ENCODE results near the gene NKPD1.

NKPD1 gene

DNA sequence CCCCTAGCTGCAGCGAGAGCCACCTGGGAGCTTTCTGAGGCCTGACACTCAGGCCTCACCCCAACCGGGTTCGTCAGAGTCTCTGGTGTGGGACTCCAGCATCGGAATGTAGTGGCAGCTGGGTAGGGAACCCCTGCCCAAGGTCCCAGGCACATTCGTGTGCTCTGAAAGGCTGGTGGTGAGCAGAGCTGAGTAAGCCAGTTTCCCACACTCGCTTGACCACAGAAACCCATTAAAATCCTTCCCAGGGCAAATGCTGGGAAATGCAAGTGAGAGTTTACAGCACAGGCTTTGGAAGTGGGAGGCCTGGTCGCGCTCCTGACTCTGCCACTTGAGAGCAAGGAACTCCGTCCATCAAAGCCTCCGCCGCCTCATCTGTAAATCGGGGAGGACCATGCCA lies 13.0 kb upstream of the NKPD1 start:
- DNase-seq = no peak

DNA sequence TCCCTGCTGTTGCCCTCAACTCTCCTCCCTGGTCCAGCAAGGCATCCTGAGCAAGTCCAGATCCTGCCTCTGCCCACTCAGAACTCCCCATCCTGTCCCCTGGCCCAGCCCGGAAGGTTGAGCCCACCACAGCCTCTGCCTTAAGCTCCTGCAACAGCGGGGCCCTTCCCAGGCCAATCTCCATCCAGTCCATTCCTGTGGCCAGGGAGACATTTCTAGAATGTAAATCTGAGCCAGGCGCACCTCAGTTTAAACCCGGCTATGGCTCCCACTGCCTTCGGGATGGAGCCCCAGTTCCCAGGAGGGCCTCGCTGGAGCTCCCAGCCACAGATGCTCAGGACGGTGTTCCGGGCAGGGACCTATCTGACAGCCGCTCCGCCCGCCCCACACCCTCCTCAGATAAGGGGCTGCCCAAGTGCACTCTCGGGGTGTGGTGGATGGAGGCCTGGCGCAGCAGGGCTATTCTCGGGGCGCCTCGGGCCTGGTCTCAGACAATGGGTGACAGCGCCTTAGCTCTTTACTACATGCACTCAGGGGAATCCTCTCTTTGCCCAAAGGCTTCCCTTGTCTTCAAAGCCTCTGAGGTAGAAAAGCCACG lies 11.9 kb upstream of the NKPD1 start:
- DNase-seq = no peak

DNA sequence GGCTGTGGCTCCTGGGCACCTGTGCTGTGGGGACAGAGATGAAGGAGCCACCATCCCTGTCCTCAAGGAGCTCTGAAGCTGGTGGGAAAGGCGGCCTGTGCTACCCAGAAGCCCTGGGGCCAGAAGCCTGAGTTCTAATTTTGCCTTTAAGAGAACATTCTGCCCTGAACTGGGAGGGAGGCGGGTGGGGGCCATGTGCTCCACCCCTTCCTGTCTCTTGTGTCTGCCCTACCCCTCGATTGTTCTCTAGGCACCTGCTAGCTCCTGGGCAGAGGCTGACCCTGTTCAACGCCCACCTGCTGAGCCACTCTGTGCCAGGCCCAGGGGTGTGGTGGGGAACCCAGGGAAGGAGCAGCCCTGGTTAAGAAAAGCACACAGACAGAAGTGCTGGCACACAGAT lies 11.4 kb upstream of the NKPD1 start:
- peak; percentile 24 for DNase-seq

DNA sequence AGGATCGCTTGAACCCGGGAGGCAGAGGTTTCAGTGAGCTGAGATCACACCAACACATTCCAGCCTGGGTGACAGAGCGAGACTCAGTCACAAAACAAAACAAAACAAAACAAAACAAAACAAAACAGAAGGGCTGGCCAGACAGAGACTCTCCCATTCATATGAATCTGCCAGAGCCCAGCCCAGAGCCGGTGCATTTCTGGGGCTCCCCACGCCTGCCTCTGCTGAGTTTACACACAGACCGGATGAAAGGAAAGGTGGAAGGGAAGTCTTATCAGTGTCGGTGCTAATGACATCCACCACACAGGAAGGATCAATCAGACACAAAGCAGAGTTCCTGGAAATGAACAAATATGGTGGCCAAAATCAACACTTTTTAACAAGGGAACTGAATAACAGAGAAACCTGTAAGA lies 10.4 kb upstream of the NKPD1 start:
- peak; percentile 61 for DNase-seq

DNA sequence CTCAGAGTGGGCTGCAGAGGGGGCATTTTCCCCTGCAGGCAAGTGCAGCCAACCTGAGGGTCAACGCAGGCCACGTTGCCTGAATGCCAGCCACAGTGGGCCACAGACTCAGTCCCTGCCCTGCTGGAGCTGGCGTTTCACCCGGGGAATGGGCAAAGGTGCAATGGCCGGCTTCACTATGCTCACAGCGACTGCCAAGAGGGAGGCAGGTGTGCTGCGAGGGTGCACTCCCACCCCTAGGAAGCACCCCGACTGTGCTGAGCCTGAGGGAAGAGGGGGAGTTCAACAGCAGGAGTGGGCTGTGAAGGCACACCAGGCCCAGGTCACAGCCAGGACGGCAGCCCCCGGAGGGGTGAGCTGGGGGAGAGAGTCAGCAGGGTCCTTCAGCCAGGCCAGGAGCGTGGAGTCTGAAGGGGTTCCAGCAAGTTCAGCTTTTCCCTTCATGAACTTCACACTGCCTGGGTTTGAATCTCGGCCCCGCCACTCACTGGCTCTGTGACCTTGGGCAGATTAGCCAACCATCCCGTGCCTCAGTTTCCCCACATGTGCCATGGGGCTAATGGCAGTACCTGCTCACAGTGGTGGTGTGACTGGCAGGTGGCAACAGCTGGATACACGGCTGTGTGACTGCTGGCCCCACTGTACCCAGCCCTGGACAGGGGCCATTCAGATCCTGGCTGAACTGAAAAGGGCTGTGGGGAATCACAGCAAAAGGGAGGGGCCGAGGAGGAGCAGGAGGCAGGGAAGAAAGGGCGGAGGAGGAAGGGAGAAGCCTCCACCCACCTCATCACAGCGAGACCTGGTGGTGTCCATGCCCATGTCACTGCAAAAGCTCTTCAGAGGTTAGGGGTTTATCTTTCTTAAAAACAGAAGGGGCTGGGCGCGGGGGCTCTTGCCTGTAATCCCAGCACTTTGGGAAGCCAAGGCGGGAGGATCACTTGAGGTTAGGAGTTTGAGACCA lies 9.6 kb upstream of the NKPD1 start:
- no peak for DNase-seq

DNA sequence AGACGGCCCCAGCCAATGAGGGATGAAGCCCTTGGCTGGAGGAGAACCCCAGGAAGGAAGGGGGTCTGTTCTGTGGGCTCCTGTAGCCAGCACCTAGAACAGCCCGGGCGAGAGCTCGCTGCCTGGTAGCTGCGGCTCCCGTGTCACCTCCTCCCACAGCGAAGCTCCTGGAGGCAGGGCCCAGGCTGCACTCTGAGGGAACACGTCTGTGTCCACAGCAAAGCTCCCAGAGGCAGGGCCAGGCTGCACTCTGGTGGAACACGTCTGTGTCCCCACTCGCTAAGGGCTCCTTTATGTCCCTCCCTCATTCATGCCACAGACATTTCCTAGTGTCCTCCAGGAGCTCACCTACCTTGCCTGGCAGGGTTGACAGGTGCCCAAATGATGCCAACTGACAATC lies 8.8 kb upstream of the NKPD1 start:
- no peak for DNase-seq

DNA sequence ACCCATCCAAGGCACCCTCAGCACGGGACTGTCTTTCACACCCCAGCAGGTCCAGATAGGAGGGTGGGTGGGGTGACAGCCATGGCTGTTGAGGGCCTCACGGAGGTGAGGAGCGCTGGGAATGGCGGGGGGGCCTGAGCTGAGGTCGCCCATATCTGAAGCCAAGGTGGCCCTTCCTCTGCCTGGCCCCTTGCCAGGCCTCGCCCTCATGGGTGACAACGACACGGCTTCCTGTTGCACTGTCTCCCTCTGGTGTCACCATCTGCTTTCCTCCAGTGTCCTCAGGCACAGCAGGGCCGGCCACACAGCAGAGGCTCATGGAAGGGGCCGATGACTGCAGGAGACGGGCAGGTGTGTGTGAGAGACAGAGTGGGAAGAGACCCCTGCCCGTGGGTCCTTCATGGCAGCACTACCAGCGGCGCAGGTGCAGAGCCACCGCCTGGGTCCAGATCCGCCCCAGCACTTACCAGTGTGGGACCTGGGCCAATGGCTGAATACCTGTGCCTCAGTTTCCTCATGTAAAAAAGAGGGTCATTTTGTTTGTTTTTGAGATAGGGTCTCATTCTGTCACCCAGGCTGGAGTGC lies 8.1 kb upstream of the NKPD1 start:
- no peak for DNase-seq

DNA sequence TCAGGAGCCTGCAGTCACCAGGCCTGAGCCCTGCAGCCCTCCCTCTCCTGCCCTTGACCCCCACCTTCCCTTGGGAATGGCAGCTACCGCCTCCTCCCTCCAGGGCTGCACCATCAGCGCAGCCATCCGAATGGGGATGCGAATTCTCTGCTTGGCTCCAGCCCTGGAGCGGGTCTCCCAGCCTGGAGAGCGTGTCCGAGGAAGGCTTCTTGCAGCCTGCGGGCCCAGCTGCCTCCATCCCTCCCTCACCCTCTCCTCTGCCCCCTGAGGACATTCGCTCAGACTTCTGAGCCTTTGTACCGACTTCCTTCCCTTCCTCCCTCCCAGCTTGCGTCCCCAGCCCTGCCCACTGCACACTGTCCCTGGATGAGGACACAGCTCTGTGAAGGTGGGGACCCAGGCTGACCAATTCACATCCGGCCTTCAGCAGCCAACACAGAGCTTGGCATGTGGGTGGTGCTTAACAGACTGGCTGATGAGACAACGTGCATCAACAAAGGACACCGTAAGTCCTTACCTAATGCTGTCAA lies 6.0 kb upstream of the NKPD1 start:
- DNase-seq = no peak

DNA sequence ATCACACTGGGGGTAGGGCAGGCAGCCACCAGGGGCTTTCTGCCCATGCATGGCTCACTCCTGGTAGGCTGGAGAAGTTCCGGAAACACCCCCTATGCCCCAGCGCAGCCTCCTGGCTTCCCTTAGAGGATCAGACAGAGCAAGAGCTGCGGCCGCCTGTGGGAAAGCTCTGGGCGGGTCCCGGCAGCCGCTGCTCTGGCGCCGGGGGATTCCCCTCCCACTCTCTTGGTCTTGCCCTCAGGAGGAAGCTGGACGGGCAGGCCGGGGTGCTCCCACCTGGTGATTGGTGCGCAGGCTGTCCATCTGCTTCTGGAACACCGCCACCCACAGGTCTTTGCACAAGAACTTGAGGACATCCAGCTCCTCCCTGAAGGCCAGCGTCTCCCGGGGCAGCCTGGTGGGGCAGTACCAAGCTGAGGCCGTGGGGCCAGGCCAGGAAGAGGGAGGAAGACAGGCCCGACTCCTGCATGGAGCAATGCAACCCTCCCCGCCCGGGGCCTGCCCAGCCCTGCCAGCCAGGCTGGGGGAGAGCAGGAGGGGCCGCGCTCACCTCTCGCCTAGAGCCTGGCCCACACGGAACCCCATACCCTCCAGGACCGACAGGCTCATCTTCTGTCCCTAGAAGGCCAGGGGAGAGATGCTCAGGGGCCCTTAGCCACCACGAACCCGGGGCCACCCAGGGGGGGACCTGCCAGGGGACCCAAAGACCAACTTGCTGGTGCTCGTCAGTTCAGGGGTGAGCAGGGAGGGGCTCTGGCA lies 4.0 kb upstream of the NKPD1 start:
- DNase-seq = peak; percentile 57

DNA sequence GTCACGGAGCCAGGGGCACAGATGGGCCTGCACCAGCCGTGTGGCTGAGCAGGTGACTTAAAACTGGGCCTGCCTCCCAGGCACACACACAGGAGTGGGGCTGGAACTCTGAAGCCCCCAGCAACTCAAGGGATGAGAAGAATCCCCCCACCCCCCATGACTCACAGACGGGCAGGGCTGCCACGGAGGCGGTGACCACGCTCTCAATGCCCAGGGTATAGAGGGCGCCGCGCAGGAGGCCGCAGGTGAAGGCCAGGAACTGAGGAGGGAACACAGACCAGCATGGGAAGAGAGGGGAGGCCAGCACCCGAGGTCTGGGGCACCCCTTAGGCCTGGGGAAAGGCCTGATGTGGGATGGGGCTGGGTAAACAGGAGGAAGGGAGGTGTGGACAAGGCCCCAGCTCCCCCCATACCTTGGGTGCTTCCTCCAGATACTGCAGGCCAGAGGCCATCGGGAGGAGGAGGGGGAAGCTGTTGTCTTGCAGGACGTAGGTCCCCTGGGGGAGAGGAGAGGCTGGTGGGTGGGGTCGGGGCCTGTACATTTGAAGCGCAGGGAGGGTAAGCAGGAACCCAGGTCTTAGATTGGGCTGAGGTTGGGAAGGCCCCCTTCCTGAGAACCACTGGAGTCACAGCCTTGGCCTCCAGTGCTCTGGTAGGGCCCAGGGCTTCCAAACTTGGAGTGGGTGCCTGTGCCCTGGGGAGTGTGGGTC lies 3.1 kb upstream of the NKPD1 start:
- no peak for DNase-seq

DNA sequence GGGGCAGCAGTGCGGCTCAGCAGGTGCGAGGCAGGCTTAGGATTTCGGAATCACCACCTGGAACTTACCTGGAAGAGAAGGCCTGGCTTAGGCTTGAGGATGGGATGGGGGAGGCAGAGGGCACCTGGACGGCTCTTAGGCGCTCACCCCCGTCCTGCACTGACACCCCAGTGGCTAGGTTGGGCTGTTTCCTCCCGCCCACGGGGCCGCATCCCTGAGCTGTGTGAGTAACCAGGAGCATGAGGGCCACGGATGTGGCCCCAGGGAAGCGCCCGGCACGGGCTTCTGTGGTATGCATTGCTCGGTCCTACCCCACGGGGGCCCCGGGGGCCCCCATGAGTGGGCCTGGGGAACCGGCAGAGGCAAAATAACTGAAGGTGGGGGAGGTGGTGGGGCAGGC lies 2.4 kb upstream of the NKPD1 start:
- no peak for DNase-seq

DNA sequence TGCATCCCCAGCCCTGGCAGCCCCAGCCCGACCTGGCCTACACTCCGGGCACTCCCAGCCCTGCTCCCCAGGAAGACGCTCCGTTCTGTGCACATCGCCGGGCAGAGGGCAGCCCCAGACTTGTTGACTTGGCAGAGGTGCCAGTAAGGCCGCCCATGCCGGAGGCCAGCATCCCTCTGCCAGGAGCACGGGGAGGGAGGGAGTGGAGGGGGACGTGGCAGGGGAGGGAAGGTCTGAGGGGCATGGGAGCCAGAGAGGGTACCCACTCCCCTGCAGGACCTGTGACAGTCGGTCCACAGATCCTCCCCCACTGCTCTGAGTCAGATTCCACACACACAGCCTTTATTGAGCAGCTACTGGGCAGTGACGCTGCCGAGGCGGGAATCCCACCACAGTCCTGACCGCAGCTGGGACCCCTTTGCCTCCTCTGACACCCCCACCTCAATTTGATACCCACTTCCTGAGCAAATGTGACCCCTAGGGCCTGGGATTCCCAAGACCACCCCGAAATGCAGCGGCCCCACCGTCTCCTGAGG lies 1.9 kb upstream of the NKPD1 start:
- DNase-seq = no peak

DNA sequence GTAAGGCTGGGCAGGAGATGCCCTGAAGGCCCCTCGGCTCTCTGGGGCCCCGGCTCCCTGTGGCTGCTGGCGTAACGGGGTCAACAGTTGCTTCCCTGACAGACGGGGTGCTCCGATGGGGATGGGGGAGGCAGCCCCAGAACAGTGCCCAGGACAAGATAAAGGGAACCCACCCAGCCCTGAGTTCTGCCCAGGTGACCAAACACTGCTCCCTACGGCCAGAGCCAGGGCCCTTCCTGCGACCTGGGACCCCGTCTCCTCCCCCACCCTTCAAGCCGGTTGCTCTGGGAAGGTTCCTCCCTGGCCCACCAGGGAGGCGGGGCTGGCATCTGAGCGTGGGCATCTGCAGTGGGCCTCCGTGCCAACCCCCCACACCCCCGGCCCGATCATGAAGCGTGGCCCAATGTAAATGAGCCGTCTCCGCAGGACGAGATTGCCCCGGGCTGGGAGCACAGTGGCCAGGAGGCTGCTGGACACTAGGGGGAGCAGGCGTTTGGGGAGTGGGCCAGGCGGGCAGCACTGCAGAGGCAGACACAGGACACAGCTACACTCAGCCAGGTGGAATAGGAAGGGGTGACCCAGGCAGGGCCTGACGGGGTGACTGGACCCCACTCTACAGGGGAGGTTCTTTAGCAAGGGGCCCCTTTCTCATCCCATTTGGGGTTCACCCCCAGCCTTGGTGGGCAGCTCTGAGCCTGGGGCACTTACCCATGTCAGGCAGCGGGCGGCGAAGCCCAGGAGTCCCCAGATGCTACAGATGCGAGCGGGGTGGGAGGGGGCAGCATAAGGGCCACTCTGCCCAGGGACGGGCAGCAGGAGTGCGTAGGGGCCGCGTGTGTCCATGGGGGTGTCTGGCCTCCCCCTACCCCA lies 1.2 kb upstream of the NKPD1 start:
- DNase-seq = no peak

DNA sequence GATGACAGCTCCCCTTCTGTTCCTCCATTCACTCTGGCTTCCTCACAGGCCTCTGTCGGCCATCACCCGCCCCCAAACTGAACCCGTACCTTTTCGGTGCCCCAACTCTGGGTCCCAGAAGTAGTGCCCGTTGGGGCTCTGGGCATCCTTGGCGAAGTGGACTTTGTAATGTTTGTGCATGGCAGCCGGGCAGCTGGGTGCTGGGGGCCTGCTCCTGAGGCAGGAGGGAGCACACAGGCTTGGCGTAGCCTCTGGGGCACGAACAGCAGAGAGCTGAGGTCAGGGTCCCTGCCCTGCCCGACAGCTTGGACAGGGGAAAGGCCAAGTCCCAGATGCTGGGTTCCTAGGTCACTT lies 834 bp downstream of the NKPD1 start:
- DNase-seq = no peak

DNA sequence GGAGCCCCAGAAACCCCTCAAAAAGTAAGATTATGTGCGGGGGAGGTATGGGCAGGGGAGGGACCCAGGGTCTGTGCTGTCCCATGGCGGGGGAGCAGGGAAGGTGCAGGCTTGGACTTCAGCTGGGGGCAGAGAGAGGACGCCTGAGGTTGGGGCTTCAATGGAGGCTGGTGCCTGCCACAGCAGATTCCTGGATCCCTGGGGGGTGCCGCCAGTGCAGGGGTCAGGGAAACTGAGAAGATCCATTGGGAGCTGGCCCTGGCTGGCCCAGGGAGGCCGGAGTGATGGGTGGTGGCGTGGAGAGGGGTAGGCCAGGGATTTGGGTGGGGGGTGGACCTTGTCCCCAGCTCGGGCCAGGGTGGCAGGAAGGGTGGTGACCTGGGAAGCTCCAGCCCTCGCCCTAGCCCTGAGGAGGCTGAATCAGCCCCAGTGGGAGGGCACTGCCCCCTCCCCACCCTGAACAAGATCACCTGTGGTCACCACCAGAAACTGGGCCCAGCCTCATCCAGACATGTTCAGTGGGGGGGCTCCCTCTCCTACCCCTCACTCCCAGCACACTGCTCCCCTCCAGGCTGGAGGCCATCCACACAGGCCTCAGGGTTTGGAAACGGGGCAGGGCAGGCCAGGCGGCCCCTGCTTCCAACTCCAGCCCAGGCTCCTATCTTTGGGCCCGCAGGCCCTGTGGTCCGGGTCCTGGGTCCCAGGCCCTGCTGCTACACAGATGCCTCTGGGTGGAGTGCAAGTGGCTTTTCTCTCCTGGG lies 1.4 kb downstream of the NKPD1 start:
- no peak for DNase-seq

DNA sequence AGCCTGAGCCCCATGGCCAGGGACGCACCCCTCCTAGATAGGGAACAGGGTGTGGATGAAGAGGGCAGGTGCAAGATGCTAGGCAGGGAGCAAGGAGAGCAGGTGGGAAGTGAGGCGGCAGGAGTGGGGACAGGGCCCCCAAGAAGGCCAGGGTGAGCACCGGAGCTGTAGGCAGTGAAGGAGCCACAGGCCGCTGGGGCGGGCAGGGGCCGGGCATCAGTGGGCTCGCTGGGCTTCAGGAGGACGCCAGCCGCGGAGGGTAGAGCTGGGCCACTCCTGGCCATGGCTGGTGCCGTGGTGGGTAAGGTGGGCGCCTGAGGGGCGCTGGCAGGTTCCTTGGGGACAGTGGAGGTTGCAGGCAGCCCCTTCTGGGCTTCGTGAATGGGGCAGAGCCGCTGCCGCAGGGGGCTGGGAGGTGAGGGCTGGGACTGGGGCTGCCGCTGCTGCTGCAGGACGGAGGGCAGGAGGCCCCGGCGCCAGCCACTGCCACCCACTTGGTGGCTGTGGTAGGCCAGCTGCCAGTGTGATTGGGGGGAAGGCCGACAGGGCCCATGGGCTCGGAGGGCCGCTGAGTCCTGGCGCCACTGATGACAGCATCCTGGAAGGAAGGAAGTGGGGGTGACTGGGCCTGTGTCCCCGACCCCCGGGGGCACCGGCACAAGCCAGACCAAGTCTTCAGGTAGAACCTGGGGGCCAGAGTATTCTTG lies 2.1 kb downstream of the NKPD1 start:
- DNase-seq = no peak

DNA sequence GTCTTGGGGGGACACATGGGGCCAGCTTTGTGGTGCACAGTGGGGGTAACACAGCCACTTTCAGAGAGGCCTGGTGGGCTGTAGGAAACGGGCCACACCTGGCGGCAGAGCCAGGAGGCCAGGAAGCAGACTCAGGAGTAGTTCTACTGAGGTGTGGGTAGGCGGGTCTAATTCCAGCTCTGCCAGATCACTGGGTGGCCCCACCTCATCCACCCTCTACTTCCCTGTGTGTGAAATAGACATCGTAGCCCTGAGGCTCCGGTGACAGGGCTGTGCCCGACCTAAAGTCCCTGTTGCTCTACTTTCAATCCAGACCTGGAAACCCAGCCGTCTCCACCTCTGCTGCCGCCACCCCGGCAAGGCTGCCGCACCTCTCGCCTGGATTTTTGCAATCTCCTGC lies 4.0 kb downstream of the NKPD1 start:
- no peak for DNase-seq

DNA sequence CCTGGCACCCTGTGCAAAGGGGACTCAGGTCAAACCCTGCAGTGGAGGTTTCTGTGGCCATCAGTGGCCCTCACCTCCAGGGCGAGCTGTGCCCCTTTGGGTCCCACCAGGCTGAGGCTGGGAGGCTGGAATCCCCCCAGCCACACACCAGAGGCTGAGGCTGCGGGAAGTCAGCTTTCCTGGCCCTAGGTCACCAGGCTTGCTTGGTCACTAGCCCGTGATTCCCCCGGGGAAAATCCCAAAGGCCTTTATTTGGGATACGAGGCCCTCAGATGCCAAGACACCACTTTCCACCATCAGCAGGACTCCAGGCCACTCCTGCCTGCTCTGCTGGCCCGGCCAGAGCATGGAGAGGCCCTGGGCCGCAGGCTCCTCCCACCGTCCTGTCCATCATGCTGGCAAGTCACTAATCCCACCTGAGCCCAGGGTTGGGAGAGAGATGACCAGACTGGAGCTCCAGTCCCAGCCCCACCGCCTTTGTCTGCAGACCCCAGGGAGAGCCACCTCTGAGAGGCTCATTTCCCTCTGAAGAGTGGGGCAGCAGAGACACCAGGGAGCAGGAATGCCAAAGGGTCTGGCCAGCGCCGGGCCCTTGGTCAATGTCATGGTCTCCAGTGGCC lies 4.7 kb downstream of the NKPD1 start:
- DNase-seq = no peak

Data from central memory CD4-positive, alpha-beta T cell (primary cell).